GM03348 (cell line): ENCODE measurements around the gene PRPF6.

ENCODE experiments used
- DNase-seq: peaks from one replicate; pipeline ENCODE4 v3.0.0; 2012; ENCODE audit warnings: low spot score

The PRPF6 gene

DNA sequence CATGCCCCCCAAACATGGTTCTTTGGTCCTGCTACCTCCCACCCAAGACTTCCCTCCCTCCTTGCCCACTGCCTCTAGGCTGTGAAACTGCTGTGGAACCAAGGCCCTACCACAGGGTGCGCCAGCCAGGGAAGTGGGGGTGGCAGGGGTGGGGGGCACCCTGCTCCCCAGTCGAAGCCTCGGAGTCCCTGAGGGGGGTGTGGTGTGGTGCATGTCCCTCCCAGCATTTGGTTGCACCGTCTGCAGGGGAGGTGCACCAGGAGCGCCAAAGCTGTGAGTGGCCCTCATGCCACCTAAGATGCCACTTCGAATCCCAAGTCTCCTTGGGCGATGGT lies 96.6 kb downstream of the PRPF6 start:
- no peak for DNase-seq

- DNase-seq = no peak
Observed at GRCh38 chr20:64077876-64078551, 97.1 kb downstream of the PRPF6 start.

GRCh38 chr20:64078934-64079272 lies 98.0 kb downstream of the PRPF6 start:
- DNase-seq = no peak

DNA sequence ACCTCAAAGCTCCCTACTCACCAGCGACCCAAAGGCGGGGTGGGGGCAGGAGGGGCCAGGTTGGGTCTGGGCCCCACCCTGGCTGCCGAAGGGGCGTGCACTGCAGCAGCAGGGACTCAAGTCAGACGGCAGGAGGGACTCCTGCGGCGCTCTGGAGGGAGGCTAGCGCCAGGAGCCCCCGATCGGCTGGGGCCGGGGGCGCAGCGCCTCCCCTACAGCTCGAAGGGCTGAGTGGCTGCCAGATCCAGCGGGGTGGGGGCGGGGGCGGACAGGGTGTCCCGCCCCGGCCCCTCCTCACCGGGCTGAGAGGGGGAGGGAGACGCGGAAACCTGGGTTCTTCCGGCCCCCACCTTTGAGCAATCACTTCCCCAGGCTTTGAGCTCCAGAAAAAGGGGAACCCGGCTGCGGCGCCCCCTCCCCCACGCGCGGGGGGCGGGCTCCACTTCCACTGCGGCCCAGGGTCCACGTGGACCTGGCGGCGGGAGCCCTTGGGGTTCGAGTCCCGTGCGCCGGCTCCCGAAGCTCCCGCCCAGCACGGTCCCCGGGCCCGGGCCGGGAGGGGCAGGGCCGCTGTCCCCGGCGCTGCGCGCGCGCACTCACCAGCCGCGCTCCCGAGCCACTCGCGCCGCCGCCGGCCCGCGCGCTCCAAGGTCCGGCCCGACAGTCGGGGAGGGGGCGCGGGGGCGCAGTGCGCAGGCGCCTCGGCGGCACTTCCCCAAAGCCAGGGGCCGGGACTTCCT lies 98.5 kb downstream of the PRPF6 start, which contains the start of gene RGS19:
TSS of gene RGS19 (minus strand) at position 246 of the 740 bp plus-strand sequence. CDS start 2,632 bp downstream, outside the sequence.
- DNase-seq = peak; percentile 96

DNA sequence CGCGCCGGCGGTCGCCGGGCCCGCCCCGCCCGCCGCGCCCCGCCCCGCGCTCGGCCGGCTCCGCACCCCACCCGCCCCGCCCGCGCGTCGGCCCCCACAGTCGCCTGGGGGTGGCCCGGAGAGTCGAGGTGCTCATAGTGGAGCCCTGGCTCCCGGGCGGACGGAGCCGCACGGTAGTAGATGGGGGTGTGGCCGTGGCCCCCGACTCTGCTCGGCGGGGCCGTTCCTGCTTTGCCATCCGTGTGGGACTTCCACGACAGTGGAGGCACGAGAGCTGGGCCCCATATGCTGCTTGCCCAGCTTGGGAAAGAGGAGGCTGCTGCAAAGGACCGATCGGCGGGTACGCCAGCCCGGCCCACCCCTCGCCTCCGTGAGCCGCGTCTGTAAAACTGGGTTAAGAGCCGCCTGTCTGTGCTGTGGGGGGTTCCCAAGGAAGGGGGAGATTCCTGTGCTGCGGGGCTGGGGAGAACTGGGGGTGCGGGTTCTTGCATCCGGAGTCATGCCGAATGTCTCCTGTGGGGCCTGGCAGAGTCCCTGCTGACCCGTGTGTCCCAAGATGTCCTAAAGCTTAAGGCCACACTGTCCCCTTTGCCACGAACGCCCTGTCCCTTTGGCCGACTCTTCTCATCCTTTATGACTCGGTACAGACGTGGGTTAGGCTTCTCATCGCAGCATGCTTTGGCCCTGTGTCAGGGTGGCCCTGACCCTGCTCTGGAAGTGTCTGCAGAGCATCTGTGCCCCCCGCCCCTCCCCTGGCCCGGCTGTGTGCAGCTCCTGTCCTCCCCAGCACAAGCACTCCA lies 99.3 kb downstream of the PRPF6 start, which contains the start of gene OPRL1:
TSS of gene OPRL1 (plus strand) at position 70 of the 800 bp plus-strand sequence. CDS start 12,639 bp downstream, outside the sequence.
- DNase-seq = no peak

DNA sequence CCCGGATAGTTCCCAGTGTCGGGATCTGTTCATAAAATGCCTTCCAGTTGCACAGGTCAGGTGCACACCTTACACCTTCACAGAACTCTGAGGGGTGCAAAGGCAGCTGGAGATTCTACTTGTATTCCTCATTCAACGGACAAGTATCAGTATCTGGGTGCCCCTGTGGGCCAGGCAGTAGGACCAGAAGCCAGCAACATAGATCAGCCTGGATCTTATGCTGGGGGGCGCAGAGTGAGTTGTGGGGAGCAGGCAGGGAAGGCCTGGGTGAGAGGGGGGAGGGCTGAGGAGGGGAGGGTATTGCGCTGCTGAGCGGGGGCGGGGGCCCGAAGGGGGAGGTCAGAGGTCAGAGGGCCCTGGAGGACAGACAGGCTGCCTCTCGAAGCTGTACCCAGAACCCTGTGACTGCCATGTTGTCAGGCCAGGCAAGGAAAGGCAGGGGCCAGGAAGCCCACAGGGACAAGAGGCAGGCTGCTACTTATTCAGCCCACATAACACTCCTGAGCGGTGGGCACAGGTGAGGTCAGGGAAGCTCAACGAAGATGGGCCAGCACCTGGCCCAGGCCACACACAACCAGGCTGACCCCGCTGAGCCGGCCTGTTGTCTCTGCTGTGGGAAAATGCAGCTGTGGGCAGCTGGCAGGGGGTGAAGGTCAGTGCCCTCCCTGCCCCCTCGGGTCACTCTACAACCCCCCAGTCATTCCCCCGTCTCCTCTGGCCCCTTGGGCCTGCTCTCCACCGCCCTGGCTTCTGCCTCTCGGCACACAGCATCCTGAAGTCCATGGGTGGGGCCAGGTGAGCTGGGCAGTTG lies 100.1 kb downstream of the PRPF6 start:
- DNase-seq = no peak

GRCh38 chr20:64081624-64081964 lies 100.7 kb downstream of the PRPF6 start:
- DNase-seq = no peak

- DNase-seq = no peak
Observed at GRCh38 chr20:64082126-64082731, 101.3 kb downstream of the PRPF6 start.
